A673 (cell line): ENCODE results near the gene TOP3B. TPM values are rescaled to one million over a fixed set of nuclear protein-coding genes. Genes with fewer than 3 reads are reported as not detected.
A peak's percentile ranks its signal among the peaks of the same experiment; 100 is the strongest.

Experiments
- BruUV-seq: library from RNA; stranded (reverse); fragments of 400-500 nt; replicated peaks from 2 replicates; lab custom pipeline; 2021; lab: Mats Ljungman, UMichigan
- CTCF ChIA-PET: fragments of 300-600 bp; sonication (Branson Sonifier 250); formaldehyde crosslinking; loops from one replicate; lab custom pipeline; 2022; ENCODE audit warnings: antibody characterized with exemption; lab: Charles Lee
- POLR2A ChIA-PET: fragments of 300-600 bp; sonication (Branson Sonifier 250); formaldehyde crosslinking; loops from one replicate; lab custom pipeline; 2022; ENCODE audit warnings: antibody characterized with exemption; ENCODE audit not compliant: low non-redundant PET; lab: Charles Lee
- DNase-seq: peaks from one replicate; pipeline ENCODE4 v3.0.0-alpha.2; 2015; ENCODE audit warnings: low spot score
- H3K27ac ChIP-seq: fragments of 200-600 bp; sonication (generic); 2 replicates; pipeline ENCODE4 v1.5.1; 2016; ENCODE audit warnings: mixed run types, low read depth, mild to moderate bottlenecking, mixed read lengths, antibody characterized with exemption, low read length; ENCODE audit not compliant: poor library complexity, severe bottlenecking
- H3K27me3 ChIP-seq: fragments of 200-600 bp; sonication (generic); replicated peaks from 2 replicates; pipeline ENCODE4 v1.6.1; 2017; ENCODE audit warnings: mixed run types, low read depth, mild to moderate bottlenecking, mixed read lengths, antibody characterized with exemption, low read length; ENCODE audit not compliant: insufficient read depth, poor library complexity
- H3K36me3 ChIP-seq: fragments of 200-600 bp; sonication (generic); 2 replicates; pipeline ENCODE4 v1.6.1; 2016; ENCODE audit warnings: mixed run types, mild to moderate bottlenecking, mixed read lengths, antibody characterized with exemption, low read length; ENCODE audit not compliant: insufficient read depth, poor library complexity, severe bottlenecking
- H3K4me1 ChIP-seq: fragments of 200-600 bp; sonication (generic); 2 replicates; pipeline ENCODE4 v1.6.1; 2017; ENCODE audit warnings: mixed run types, mild to moderate bottlenecking, mixed read lengths, antibody characterized with exemption, low read length; ENCODE audit not compliant: insufficient read depth, poor library complexity, severe bottlenecking
- H3K4me3 ChIP-seq: fragments of 200-600 bp; sonication (generic); 2 replicates; pipeline ENCODE4 v1.5.1; 2016; ENCODE audit warnings: low read depth, mixed run types, mild to moderate bottlenecking, mixed read lengths, low read length; ENCODE audit not compliant: poor library complexity, severe bottlenecking
- H3K9me3 ChIP-seq: fragments of 200-600 bp; sonication (generic); 2 replicates; pipeline ENCODE4 v1.6.1; 2016; ENCODE audit warnings: mixed run types, low read depth, mild to moderate bottlenecking, mixed read lengths, antibody characterized with exemption, low read length; ENCODE audit not compliant: poor library complexity, severe bottlenecking
- CTCF ChIP-seq: fragments of 300-800, 200-600 bp; sonication (generic); conservative IDR thresholded peaks from 2 replicates; pipeline ENCODE4 v1.5.1; 2017; ENCODE audit warnings: low read depth, mild to moderate bottlenecking, antibody characterized with exemption, low read length, moderate library complexity, mixed read lengths
- EZH2 ChIP-seq: fragments of 200-600 bp; sonication (generic); IDR thresholded peaks from 2 replicates; pipeline ENCODE4 v1.6.1; 2017; ENCODE audit warnings: borderline replicate concordance, low read depth, mild to moderate bottlenecking, mixed read lengths, antibody characterized with exemption, low read length; ENCODE audit not compliant: poor library complexity, severe bottlenecking
- intact Hi-C: fragments of 100-400 bp; cut with micrococcal nuclease; formaldehyde crosslinking; loops from one replicate; pipeline ENCODE4 v1.10.0; 2022; ENCODE audit not compliant: unreplicated experiment
- total RNA-seq: library from RNA; stranded (reverse); gene quantifications from 2 replicates; pipeline ENCODE4 v1.2.3, GENCODE V29; 2021

TOP3B gene
- total RNA-seq, 1 experiment from 2014 or later: 60.2 TPM

DNA sequence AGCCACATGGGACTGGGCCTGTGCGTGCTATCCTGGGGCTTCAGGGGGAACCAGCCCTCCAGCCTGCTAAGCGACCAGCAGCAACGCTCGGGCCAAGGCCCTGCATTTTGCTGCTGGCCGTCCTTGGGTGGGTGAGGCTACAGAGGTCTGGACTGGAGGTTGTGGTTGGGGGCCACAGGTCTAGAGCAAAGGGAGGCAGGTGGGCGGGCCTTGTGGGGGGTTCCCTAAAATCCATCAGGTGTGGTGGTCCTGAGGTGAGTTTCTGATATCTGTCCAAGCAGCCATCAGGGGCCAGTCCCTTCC lies 64.7 kb downstream of the TOP3B start:
- no peak overlapping the region for H3K4me3 ChIP-seq
- ChIA-PET CTCF (no interaction called here), POLR2A (no interaction called here)
- no peak for TF ChIP-seq CTCF
- no peak for TF ChIP-seq EZH2
- H3K27ac ChIP-seq: no peak overlapping the region
- BruUV-seq: no TSS peak
- no peaks in the 10 kb centered on the region for H3K27me3 ChIP-seq
- no peaks in the 10 kb centered on the region for H3K9me3 ChIP-seq
- DNase-seq: no peak
- no peaks in the 10 kb centered on the region for H3K4me1 ChIP-seq
- intact Hi-C loops: no loop called here
- no peaks in the 10 kb centered on the region for H3K36me3 ChIP-seq

GRCh38 chr22:21917181-21917958 lies 65.2 kb downstream of the TOP3B start:
- H3K27me3 ChIP-seq: no peaks in the 10 kb centered on the region

GRCh38 chr22:21916309-21916918 lies 66.2 kb downstream of the TOP3B start:
- H3K36me3 ChIP-seq: no peaks in the 10 kb centered on the region
- POLR2A ChIA-PET: no interaction called here
- no peak overlapping the region for H3K4me3 ChIP-seq
- no peaks in the 10 kb centered on the region for H3K4me1 ChIP-seq
- intact Hi-C loops: no loop called here
- CTCF ChIA-PET: no interaction called here
- BruUV-seq: no TSS peak
- TF ChIP-seq EZH2: no peak
- no peak for TF ChIP-seq CTCF
- H3K9me3 ChIP-seq: no peaks in the 10 kb centered on the region
- peak; percentile 33 for DNase-seq
- H3K27me3 ChIP-seq: no peaks in the 10 kb centered on the region
- H3K27ac ChIP-seq: no peak overlapping the region

More at GRCh38 chr22:21917181-21917958, 65.2 kb downstream of the TOP3B start:
- Histone ChIP-seq H3K4me3 (no peak overlapping the region), H3K9me3 (no peaks in the 10 kb centered on the region), H3K4me1 (no peaks in the 10 kb centered on the region), H3K36me3 (no peaks in the 10 kb centered on the region), H3K27ac (no peak overlapping the region)
- no TSS peak for BruUV-seq
- no peak for TF ChIP-seq EZH2
- no peak for TF ChIP-seq CTCF
- no peak for DNase-seq
- POLR2A ChIA-PET: interaction anchor here (0.6 kb wide), 1 partner anchor 24 kb away, joined by 3 read pairs; no protein-coding TSS in a partner anchor
- intact Hi-C loops: no loop called here
- CTCF ChIA-PET: no interaction called here
